Ishikawa (cell line): Measurements from ENCODE around the gene TMEM30B.

Experiments
- CEBPB ChIP-seq: IDR thresholded peaks from 2 replicates; pipeline ENCODE4 v1.6.1; 2012
- CREB1 ChIP-seq: IDR thresholded peaks from 2 replicates; pipeline ENCODE4 v1.6.1; 2012; ENCODE audit warnings: low read depth
- EGR1 ChIP-seq: IDR thresholded peaks from 2 replicates; pipeline ENCODE4 v1.6.1; 2012
- EP300 ChIP-seq: IDR thresholded peaks from 2 replicates; pipeline ENCODE4 v1.6.1; 2012; ENCODE audit warnings: borderline replicate concordance
- FOXM1 ChIP-seq: IDR thresholded peaks from 2 replicates; pipeline ENCODE4 v1.6.1; 2012; ENCODE audit warnings: low read depth, borderline replicate concordance
- MAX ChIP-seq: IDR thresholded peaks from 2 replicates; pipeline ENCODE4 v1.6.1; 2012
- NFIC ChIP-seq: IDR thresholded peaks from 2 replicates; pipeline ENCODE4 v1.6.1; 2012
- REST ChIP-seq: IDR thresholded peaks from 2 replicates; pipeline ENCODE4 v1.6.1; 2012; ENCODE audit warnings: low read depth, mild to moderate bottlenecking
- TAF1 ChIP-seq: IDR thresholded peaks from 2 replicates; pipeline ENCODE4 v1.6.1; 2012; ENCODE audit warnings: low read depth, mild to moderate bottlenecking
- USF1 ChIP-seq: IDR thresholded peaks from 2 replicates; pipeline ENCODE4 v1.6.1; 2012
- YY1 ChIP-seq: IDR thresholded peaks from 2 replicates; pipeline ENCODE4 v1.6.1; 2012; ENCODE audit warnings: low read depth
- ZBTB7A ChIP-seq: IDR thresholded peaks from 2 replicates; pipeline ENCODE4 v1.6.1; 2012; ENCODE audit warnings: low read depth

- TF ChIP-seq REST = no peak
- no peak for TF ChIP-seq FOXM1
- TF ChIP-seq NFIC = no peak
- TF ChIP-seq EP300 = no peak
- TF ChIP-seq TAF1 = no peak
- no peak for TF ChIP-seq USF1
- TF ChIP-seq CREB1 = no peak
- no peak for TF ChIP-seq EGR1
- TF ChIP-seq ZBTB7A = no peak
- TF ChIP-seq YY1 = no peak
- no peak for TF ChIP-seq CEBPB
- no peak for TF ChIP-seq MAX
These were observed 19.1 kb upstream of the TMEM30B start for GRCh38 chr14:61300209-61300608.
